ENCODE results near the gene PBRM1.

PBRM1 gene

GRCh38 chr3:52650439-52650838 lies 35.3 kb downstream of the PBRM1 start:
- no peak for TF ChIP-seq CEBPB (IDR thresholded peaks at IDR 0.05)
- TF ChIP-seq EGR1 (IDR thresholded peaks at IDR 0.05), result no peak
- no peak for TF ChIP-seq MAX (IDR thresholded peaks at IDR 0.05)
- TF ChIP-seq RAD21 (IDR thresholded peaks at IDR 0.05; ENCODE audit: low read depth), result no peak
- TF ChIP-seq YY1 (IDR thresholded peaks at IDR 0.05; ENCODE audit: low read depth), result no peak
- no peak for TF ChIP-seq FOXM1 (IDR thresholded peaks at IDR 0.05; ENCODE audit: borderline replicate concordance, low read depth)
- TF ChIP-seq USF1 (IDR thresholded peaks at IDR 0.05), result no peak
- TF ChIP-seq REST (IDR thresholded peaks at IDR 0.05; ENCODE audit: low read depth), result no peak
- no peak for TF ChIP-seq CREB1 (IDR thresholded peaks at IDR 0.05; ENCODE audit: low read depth)
- no peak for TF ChIP-seq TAF1 (IDR thresholded peaks at IDR 0.05; ENCODE audit: low read depth)

- TF ChIP-seq TEAD4 (IDR thresholded peaks at IDR 0.05), result no peak
- TF ChIP-seq MAX (IDR thresholded peaks at IDR 0.05), result no peak
- TF ChIP-seq CREB1 (IDR thresholded peaks at IDR 0.05; ENCODE audit: low read depth), result no peak
- TF ChIP-seq CEBPB (IDR thresholded peaks at IDR 0.05), result no peak
- TF ChIP-seq REST (IDR thresholded peaks at IDR 0.05; ENCODE audit: low read depth), result no peak
- TF ChIP-seq RAD21 (IDR thresholded peaks at IDR 0.05; ENCODE audit: low read depth), result no peak
- no peak for TF ChIP-seq USF1 (IDR thresholded peaks at IDR 0.05)
- TF ChIP-seq FOXM1 (IDR thresholded peaks at IDR 0.05; ENCODE audit: borderline replicate concordance, low read depth), result no peak
- TF ChIP-seq TCF12 (IDR thresholded peaks at IDR 0.05; ENCODE audit: low read depth), result no peak
- no peak for TF ChIP-seq YY1 (IDR thresholded peaks at IDR 0.05; ENCODE audit: low read depth)
- no peak for TF ChIP-seq NFIC (IDR thresholded peaks at IDR 0.05)
- TF ChIP-seq EGR1 (IDR thresholded peaks at IDR 0.05), result no peak
- TF ChIP-seq TAF1 (IDR thresholded peaks at IDR 0.05; ENCODE audit: low read depth), result no peak
These were observed 36.1 kb downstream of the PBRM1 start for GRCh38 chr3:52649461-52650210.

GRCh38 chr3:52645549-52645948 lies 40.2 kb downstream of the PBRM1 start:
- no peak for TF ChIP-seq EP300 (IDR thresholded peaks at IDR 0.05; ENCODE audit: borderline replicate concordance)
- no peak for TF ChIP-seq ZBTB7A (IDR thresholded peaks at IDR 0.05; ENCODE audit: low read depth)
- TF ChIP-seq TCF12 (IDR thresholded peaks at IDR 0.05; ENCODE audit: low read depth), result no peak
- TF ChIP-seq CEBPB (IDR thresholded peaks at IDR 0.05), result no peak

GRCh38 chr3:52636673-52637072 lies 49.0 kb downstream of the PBRM1 start:
- TF ChIP-seq CEBPB (IDR thresholded peaks at IDR 0.05) (no peak), REST (IDR thresholded peaks at IDR 0.05; ENCODE audit: low read depth) (no peak), EGR1 (IDR thresholded peaks at IDR 0.05) (no peak), FOXM1 (IDR thresholded peaks at IDR 0.05; ENCODE audit: borderline replicate concordance, low read depth) (no peak), TEAD4 (IDR thresholded peaks at IDR 0.05) (no peak), YY1 (IDR thresholded peaks at IDR 0.05; ENCODE audit: low read depth) (no peak), CREB1 (IDR thresholded peaks at IDR 0.05; ENCODE audit: low read depth) (no peak), EP300 (IDR thresholded peaks at IDR 0.05; ENCODE audit: borderline replicate concordance) (no peak), TCF12 (IDR thresholded peaks at IDR 0.05; ENCODE audit: low read depth) (no peak)
